ENCODE results near the gene UBE2I.

UBE2I gene

DNA sequence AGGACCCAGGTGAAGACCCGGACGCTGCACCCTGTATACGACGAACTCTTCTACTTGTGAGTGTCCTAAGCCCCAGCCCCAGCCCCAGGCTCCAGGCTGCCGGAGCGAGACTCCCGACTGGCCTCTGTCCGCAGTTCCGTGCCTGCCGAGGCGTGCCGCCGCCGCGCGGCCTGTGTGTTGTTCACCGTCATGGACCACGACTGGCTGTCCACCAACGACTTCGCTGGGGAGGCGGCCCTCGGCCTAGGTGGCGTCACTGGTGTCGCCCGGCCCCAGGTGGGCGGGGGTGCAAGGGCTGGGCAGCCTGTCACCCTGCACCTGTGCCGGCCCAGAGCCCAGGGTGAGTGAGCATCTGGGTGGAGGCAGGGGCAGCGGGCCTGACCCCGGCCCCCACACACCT, 38.5 kb downstream of the UBE2I start:
- no peak for DNase-seq (ENCODE audit: low read depth)
- H3K4me3 ChIP-seq (ENCODE audit: low read depth, low read length): no peak overlapping the region

DNA sequence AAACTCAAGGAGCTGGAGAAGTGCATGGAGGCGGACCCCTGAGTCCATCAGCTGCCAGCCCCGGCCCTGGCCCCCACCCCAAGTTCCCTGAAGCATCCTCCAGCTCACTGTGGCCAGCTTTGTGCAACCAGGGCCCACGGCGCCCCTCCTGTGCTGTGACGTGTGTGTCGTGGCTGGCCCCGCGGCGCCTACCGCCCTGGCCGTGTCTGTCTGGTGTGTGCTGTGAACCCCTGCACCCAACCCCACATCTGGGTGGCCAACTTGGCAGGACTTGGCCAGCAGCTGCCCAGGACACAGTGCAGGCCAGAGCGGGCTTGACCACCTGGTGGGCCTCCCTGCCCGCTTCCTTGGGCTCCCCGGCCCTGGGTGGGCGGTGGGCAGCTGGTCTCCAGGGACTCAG, 39.0 kb downstream of the UBE2I start:
- DNase-seq (ENCODE audit: low read depth): no peak
- H3K4me3 ChIP-seq (ENCODE audit: low read depth, low read length): no peak overlapping the region

DNA sequence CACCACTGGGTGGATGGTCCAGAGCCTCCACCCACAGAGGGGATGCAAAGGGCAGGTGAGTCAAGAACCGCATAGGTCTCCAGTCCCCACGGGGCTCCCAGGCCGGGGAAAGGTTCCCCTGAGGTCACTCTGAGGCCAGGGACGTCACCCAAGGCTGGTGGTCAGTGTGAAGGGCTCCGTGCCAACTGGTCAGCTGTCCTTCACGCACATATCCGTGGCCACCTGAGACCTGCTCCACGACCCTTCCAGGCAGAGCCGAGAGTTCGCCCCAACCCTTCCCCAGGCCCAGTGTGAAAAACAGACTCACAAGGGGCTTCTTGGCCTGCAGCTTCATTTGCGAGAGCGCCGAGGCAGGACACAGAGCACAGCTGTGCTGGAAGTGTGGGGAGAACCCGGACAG, 39.5 kb downstream of the UBE2I start:
- H3K4me3 ChIP-seq (ENCODE audit: low read depth, low read length): no peak overlapping the region

DNA sequence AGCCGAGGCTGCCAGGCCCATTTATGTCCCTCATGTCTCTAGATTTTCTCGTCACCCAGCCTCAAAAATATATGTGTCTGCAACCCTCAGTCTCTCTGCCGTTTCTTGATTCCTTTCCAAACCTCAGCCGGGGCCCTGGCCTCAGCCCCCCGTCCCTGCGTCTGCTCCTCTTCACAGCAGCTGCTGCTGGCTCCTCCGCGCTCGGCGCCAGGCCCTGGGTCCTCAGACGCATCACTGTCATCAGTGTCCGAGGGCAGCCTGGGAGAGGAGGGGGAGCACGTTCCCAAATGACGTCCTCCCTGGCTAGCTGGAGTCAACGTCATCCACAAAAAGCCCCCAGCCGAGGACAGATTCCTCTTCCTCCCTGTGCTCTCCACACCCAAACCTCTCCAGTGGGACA, 39.9 kb downstream of the UBE2I start:
- no peak for DNase-seq (ENCODE audit: low read depth)
- H3K4me3 ChIP-seq (ENCODE audit: low read depth, low read length): no peak overlapping the region

More for the DNA sequence above, 39.5 kb downstream of the UBE2I start:
- no peak for DNase-seq (ENCODE audit: low read depth)

DNA sequence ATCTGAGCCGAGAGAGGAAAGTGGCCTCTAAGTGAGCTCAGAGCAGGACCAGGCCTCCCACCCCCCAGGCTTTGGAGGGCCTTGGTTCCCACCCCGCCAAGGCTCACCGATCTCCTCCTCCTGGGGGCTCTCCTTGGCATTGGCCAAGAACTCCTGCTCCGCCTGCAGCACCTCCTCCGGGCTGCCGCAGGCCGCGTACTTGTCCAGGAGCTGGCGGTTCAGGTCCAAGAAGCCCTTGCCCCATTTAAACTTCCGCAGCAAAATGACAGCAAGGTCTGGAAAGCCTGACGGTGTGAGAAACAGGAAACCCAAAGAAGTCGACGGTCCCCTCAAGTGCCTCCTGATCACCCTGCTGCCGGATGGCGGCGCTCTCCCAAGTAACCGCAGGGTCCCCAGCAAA, 40.5 kb downstream of the UBE2I start:
- DNase-seq (ENCODE audit: low read depth): no peak
- no peak overlapping the region for H3K4me3 ChIP-seq (ENCODE audit: low read depth, low read length)

DNA sequence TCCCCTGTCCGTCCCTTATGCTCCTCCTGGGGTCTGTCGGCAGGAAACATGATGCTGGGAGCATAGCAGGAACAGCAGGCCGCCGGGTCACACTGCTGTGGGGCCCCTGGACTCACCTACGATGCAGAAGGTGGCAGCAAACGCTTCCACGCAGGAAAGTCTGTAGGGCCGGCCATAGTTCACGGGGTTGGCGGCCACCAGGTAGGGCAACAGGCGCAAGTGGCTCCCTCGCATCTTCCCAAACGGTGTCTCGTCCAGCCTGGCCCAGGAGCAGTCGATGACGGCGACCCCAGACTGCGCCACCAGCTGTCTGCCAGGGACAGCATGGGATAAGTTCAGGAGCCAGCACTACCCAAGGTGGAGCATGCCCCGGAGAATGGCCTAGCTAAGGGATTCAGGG, 41.3 kb downstream of the UBE2I start:
- no peak for DNase-seq (ENCODE audit: low read depth)
- peak overlapping the region; percentile 61 for H3K4me3 ChIP-seq (ENCODE audit: low read depth, low read length)

DNA sequence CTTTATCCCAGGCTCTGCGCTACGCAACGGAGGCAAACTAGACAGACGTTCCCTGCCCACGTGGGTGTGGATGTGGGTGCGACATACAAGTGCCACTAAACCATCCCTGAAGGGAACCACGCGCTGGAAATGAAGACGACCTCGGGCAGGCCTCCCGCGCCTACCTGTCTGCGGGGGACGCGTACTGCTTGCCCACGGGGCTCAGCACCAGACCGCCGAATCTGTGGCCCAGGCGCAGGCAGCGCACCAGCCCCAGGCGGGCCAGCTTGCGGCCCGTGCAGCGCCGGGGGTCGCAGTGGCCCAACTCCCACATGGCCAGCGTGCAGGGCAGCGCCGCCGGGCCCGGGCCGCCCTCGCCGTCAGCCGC, 41.8 kb downstream of the UBE2I start:
- DNase-seq (ENCODE audit: low read depth): no peak
- H3K4me3 ChIP-seq (ENCODE audit: low read depth, low read length): peak overlapping the region; percentile 61

DNA sequence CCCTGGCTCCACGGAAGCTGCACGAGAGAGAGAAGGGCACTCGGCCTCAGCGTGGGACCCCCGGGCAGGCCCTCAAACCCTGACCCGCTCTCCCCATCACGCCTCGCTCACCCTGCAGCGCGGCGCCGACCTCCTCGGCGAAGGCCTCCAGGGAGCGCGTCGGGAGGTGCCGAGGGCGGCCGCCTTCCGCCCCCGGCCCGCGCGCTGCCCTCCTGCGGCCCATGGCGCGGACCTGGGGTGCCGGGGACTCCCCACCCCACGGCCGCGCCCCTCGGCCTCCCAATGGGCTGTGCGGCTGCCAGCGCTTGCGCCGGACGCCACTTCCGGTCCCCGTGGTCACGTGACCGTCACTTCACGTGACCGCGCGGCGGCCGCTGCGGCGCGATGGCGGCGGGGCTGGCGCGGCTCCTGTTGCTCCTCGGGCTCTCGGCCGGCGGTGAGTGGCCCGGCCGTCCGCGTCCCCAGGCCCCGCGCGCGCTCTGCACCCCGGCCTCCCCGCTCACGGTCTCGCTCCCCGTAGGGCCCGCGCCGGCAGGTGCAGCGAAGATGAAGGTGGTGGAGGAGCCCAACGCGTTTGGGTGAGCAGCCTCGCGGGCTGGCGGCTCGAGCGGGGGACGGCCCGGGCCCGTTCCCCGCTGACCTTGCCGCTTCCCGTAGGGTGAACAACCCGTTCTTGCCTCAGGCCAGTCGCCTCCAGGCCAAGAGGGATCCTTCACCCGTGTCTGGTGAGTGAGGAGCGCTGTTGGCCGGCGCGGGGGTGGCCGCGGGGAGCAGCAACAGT, 42.3 kb downstream of the UBE2I start, which contains the start of the genes GNPTG and TSR3:
GNPTG (plus strand) TSS at position 350 of the 781 bp plus-strand sequence; CDS start at position 385, 35 bp downstream.
TSR3 (minus strand) TSS at position 297 of the 781 bp plus-strand sequence; CDS start at position 223, 74 bp downstream.
- H3K4me3 ChIP-seq (ENCODE audit: low read depth, low read length): peak within 1 kb of the TSS; percentile 61
- DNase-seq (ENCODE audit: low read depth): peak; percentile 77

DNA sequence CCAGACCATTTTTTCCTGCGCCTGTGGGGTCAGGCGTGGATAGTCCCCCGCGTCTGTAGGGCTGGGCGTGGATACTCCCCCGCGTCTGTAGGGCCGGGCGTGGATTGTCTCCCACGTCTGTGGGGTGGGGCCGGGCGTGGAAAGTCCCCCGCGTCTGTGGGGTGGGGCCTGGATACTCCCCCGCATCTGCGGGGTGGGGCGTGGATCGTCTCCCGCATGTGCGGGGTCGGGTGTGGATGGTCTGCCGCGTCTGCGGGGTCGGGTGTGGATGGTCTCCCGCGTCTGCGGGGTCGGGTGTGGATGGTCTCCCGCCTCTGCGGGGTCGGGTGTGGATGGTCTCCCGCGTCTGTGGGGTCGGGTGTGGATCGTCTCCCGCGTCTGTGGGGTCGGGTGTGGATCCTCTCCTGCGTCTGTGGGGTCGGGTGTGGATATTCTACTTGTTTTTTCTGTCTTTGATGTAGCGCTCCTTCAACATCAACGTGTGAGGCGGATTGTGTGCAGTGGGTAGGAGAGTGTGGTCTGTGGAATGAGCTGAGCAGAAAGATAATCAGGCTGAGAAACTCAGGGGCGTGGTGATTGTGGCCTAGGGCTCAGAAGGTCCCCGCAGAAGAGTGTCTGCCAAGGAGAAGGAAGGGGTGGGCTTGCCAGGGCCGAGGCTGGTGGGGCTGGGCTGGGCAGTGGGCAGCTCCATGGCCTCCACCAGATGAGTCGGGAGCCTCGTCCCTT, 45.5 kb downstream of the UBE2I start:
- no peak overlapping the region for H3K4me3 ChIP-seq (ENCODE audit: low read depth, low read length)
- no peak for DNase-seq (ENCODE audit: low read depth)

DNA sequence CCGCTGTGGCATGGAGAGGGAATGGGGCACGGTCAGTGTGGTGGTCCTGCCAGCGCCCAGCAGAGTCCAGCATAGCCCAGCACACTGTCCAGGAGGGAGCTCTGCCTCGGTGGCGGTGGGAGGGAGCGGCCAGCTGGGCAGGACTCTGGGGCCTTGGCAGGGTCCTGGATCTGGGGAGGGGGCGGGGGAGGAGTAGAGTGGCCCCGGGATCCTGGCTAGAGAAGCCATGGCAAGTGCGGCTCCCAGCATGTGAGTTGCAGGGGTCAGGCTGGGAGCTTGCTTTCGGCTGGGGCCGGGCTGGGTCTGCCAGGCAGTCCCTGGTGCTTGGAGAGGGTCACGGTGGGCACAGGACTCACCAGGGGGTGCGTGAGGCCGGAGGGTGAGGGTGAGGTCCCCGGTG, 46.2 kb downstream of the UBE2I start:
- no peak overlapping the region for H3K4me3 ChIP-seq (ENCODE audit: low read depth, low read length)
- no peak for DNase-seq (ENCODE audit: low read depth)

DNA sequence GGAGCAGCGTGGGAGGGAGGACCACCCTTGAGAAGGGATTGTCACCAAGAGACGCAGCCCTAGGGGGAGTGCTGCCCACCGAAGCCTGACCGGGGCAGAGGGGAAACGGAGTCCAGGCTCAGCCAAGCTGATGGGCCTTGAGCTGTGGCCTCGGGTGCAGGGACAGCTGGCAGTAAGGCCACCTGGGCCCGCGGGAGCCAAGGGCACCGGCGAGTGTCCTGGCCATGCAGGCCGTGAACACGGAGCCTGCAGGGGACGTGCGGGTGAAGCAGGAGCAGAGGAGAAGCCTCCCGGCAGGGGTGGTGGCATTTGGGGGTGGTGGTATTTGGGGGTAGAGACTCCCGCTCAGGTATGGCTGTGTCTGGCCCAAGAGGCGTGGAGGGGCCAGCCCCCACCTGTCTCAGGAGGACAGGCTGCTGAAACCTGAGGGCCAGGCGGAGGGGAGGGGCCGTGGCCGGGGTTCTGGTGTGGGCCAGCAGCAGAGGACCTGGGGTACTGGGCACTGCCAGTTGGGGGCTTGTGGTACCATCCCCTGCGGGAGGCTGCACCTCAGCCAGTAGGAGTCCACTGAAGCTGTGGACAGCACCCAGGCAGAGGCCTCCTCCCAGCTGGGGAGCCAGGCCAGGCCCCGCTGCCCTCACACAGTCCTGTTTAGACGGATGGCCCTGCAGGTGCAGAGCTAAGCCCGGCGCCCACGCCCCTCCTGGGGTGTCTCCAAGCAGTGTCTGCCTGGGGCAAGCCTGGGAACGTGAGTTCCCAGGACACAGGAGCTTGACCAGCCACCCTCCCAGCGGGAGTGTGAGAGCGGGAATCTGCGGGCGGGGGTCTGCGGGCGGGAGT, 46.8 kb downstream of the UBE2I start:
- no peak for DNase-seq (ENCODE audit: low read depth)
- H3K4me3 ChIP-seq (ENCODE audit: low read depth, low read length): no peak overlapping the region

DNA sequence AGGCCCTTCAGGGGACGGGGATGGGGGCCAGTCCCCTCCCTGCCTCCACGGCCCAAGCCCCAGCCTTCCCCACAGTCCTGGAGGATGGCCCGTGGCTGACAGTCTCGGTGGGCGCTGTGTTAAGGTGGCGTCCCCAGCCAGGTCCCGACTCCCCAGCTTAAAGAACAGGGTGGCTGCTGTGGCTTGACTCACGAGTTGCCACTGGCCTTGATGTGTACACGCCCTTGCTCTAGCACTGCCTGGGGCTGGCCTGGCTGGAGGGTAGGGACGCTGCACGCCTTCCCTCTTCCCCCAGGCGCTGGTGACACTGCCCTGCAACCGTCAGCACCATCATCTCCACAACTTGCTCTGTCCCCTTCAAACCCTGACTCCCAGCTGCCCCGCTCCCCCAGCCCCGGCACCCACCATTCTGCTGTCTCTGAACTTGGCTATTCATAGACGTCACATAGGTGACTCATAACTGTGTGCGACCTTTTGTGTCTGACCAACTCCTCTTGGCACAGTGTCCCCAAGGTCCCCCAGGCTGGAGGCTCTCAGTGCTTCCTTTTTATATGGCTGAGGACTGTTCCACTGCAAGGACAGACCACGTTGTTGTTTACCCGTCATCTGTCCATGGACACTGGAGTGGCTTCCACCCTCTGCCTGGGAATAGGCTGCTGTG, 48.6 kb downstream of the UBE2I start:
- no peak overlapping the region for H3K4me3 ChIP-seq (ENCODE audit: low read depth, low read length)
- DNase-seq (ENCODE audit: low read depth): no peak

DNA sequence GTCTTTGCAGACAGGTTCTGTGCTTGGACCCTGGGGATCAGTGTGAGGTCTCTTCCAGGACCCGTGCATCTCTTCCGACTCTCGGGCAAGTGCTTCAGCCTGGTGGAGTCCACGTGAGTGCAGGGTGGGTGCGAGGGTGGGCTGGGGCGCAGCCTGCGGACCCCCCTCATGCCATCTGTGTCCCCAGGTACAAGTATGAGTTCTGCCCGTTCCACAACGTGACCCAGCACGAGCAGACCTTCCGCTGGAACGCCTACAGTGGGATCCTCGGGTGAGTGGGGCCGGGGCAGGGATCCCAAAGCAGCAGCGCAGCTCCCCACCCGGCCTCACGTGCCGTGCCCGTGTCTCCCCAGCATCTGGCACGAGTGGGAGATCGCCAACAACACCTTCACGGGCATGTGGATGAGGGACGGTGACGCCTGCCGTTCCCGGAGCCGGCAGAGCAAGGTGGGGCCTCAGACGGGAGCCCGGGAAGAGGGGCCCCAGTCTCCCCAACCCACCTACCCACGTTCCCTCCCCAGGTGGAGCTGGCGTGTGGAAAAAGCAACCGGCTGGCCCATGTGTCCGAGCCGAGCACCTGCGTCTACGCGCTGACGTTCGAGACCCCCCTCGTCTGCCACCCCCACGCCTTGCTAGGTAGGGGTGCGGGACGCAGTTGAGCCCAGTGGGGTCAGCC, 52.4 kb downstream of the UBE2I start:
- H3K4me3 ChIP-seq (ENCODE audit: low read depth, low read length): no peak overlapping the region
- DNase-seq (ENCODE audit: low read depth): no peak

DNA sequence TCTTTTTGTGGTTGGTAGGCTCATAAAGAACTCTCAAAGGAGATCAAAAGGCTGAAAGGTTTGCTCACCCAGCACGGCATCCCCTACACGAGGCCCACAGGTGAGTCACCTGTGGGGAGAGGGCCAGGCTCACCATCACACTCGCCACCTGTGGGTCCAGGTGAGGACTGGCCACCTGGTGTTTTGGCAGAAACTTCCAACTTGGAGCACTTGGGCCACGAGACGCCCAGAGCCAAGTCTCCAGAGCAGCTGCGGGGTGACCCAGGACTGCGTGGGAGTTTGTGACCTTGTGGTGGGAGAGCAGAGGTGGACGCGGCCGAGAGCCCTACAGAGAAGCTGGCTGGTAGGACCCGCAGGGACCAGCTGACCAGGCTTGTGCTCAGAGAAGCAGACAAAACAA, 53.4 kb downstream of the UBE2I start:
- no peak for DNase-seq (ENCODE audit: low read depth)
- no peak overlapping the region for H3K4me3 ChIP-seq (ENCODE audit: low read depth, low read length)

DNA sequence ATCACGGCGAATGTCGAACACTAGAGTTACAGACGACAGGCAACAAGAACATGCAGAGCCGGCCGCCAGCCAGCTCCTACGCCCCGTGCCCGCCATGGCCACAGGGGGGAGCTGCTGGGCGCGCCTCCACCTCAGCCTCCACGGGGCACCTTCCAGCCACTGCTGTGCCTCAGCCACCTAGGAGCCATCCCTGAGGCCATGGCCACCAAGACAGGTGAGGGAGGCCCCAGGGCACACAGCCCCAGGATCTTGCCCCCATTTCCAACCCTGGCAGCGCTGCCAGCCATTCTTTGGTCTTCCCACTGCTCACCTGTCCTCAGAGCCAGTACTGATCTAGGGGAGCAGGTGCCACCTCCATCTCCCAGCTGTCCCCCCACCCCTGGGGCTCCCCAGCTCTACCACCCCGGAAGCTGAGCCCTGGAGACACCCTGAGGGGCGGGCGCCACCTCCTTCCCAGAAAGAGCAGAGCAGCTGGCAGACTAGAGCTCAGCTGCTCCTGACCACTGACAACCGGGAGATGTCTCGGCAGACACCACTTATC, 54.1 kb downstream of the UBE2I start:
- DNase-seq (ENCODE audit: low read depth): no peak
- H3K4me3 ChIP-seq (ENCODE audit: low read depth, low read length): no peak overlapping the region

DNA sequence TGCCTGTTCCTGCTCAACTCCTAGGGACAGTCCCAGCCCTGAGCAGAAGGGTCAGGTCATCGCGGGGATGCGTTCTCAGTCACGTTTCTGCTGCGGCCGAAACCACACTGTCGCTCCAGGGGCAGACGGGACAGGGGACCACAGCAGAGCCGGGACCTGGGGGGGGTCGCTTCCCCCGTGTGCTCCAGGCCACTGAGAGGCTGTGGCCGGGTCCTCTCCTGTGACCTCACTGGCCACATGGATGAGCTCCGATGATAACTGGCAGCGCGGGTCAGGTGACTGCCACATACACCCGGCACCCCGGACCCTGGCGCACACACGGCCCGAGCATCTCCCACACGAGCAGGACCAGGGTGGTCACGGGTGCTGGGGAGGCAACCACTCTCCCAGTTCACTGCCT, 55.1 kb downstream of the UBE2I start:
- no peak overlapping the region for H3K4me3 ChIP-seq (ENCODE audit: low read depth, low read length)
- DNase-seq (ENCODE audit: low read depth): no peak

DNA sequence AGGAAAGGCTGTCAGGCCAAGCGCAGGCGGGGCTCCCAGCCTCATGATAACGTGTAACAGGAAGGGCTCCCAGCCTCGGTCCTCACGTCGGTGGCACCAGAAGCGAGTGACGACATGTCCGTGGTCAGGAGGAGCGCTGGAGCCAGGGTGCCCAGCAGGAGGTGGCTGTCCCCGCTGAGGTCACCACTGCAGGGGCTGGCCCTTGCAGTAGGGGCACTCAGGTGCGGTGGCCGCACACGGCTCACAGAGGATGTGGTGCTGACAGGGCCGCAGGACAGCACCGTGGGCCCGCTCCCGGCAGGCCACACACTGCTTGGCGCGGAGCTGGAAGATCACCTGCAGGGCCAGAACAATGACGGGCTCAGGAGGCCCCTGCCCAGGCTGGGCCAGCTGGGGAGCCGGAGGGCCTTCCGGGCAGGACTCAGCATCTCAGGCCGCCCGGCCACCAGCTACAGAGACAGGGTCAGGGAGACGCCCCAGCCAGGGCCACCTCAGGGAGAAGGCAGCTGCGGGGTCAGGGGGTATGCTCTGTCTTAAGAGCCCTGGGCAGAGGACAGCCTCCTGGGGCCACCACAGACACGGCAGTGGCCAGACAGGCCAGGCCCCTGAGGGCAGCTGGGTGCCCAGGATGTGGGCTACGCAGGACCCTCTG, 56.8 kb downstream of the UBE2I start:
- no peak for DNase-seq (ENCODE audit: low read depth)
- no peak overlapping the region for H3K4me3 ChIP-seq (ENCODE audit: low read depth, low read length)

DNA sequence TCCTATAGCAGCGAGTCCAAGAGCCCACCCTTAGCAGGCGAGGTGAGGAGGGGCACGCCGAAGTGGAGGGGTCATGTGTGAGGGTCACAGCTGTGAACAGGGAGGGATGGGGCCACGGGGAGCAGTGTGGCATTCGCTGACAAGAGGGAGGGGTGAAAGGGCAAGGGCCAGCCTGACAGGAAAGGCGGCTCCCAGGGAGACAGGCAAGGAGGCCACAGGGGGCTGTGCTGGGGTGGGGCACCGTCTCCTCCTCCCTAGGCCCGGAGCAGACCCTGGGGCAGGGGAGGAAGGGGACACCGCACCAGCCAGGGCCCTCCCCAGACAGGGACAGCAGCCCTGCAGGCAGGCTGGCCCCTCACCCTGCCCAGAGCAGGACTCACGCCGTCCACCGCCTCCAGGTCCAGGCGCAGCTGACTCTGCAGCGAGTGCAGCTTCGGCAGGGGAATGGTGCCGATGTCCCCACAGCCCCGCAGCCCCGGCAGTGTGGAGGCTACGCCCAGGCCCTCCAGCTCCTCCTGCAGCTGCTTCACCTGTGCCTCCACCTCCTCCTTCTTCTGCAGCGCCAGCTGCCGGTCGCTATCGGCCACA, 57.4 kb downstream of the UBE2I start:
- H3K4me3 ChIP-seq (ENCODE audit: low read depth, low read length): no peak overlapping the region
- no peak for DNase-seq (ENCODE audit: low read depth)
